ENCODE results near the gene DNAH8. TPM values are rescaled to one million over a fixed set of nuclear protein-coding genes. Genes with fewer than 3 reads are reported as not detected.
A peak's percentile ranks its signal among the peaks of the same experiment; 100 is the strongest.

DNAH8 gene, protein sequence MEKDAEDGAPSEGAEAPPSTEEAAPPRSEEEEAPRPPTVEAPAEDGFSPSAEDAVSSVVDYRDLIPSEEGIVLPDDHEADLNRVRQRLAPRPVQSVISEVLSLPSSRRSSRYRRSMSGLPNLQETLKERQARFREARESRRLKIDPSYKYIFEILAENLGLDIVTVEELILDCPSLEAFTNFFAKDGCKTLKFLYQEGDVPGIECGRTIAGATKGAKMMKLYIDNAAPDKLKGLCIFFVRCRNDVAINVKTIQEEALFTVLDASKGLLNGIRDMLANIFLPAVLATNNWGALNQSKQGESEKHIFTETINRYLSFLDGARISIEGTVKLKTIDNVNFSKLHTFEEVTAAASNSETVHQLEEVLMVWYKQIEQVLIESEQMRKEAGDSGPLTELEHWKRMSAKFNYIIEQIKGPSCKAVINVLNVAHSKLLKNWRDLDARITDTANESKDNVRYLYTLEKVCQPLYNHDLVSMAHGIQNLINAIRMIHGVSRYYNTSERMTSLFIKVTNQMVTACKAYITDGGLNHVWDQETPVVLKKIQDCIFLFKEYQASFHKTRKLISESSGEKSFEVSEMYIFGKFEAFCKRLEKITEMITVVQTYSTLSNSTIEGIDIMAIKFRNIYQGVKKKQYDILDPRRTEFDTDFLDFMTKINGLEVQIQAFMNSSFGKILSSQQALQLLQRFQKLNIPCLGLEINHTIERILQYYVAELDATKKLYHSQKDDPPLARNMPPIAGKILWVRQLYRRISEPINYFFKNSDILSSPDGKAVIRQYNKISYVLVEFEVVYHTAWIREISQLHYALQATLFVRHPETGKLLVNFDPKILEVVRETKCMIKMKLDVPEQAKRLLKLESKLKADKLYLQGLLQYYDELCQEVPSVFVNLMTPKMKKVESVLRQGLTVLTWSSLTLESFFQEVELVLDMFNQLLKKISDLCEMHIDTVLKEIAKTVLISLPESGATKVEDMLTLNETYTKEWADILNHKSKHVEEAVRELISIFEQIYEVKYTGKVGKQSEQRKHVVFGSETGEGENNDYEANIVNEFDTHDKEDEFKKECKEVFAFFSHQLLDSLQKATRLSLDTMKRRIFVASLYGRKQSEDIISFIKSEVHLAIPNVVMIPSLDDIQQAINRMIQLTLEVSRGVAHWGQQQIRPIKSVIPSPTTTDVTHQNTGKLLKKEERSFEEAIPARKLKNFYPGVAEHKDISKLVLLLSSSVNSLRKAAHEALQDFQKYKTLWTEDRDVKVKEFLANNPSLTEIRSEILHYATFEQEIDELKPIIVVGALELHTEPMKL (N-terminal part only)
- total RNA-seq (2022), result 0.05 TPM in 1 of 2 replicates, not detected in the other
- percentile 5 among the genes with signal in this experiment for Bru-seq, nascent RNA
- BruChase-seq, experiment 1, labeled RNA remaining after a 6-hour chase, result percentile 3 among the genes with signal in this experiment
- percentile 2 among the genes with signal in this experiment for BruChase-seq, experiment 2, labeled RNA remaining after a 2-hour chase
- long read RNA-seq, result 0 reads

DNA sequence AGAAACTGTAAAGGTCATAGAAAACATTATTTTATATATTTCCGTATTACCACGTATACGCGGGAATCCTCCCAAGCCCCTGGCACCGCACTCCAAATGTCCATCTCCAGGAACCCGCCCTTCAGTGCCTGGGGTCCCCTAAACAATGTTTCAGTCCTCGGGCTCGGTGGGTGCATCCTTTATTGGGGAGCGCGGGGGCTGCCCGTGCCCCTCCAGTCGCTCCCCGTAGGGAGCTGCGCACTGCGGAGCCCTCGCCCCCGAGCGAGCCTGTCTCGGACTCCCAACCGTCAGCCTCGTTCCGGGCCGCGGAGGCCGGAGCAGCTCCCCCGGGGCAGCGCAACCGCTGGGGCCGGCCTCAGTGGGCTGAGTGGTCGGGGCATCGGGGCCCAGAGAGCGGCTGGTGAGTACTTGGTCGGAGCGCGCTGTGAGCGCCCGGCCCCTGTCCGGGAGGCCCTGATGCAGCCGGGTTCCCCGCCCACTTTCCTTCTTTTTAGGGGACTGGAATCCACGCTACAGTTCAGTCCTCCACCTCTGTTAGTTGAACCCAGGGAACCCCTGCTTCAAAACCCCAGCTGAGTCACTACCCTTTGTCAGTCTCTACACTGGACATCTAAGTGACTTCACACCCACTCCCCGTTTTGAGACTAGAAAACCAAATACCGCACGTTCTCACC lies at the start of gene DNAH8:
Gene DNAH8, plus strand, starts transcription at position 296 of the 674 bp plus-strand sequence. CDS start 7,499 bp downstream, outside the sequence.
- Mint-ChIP-seq H3K36me3 (ENCODE audit: insufficient read depth, unreplicated experiment) (no peaks in the 10 kb centered on the region), H3K9me3 (ENCODE audit: low read depth, unreplicated experiment) (no peaks in the 10 kb centered on the region), H3K27me3 (ENCODE audit: unreplicated experiment) (peaks cover 29% of the 10 kb centered on the region), H3K4me3 (ENCODE audit: low read depth, unreplicated experiment) (peak within 1 kb of the TSS; percentile 10), H3K4me1 (ENCODE audit: low read depth, unreplicated experiment) (peaks cover 1% of the 10 kb centered on the region), H3K27ac (ENCODE audit: unreplicated experiment) (no peak within 1 kb of the TSS)
- intact Hi-C loops (cut with micrococcal nuclease; ENCODE audit: unreplicated experiment), result no loop called here
- BruUV-seq (replicated peaks), result no TSS peak
- CTCF ChIA-PET, result no interaction called here
- TF ChIP-seq, protein P1, sequence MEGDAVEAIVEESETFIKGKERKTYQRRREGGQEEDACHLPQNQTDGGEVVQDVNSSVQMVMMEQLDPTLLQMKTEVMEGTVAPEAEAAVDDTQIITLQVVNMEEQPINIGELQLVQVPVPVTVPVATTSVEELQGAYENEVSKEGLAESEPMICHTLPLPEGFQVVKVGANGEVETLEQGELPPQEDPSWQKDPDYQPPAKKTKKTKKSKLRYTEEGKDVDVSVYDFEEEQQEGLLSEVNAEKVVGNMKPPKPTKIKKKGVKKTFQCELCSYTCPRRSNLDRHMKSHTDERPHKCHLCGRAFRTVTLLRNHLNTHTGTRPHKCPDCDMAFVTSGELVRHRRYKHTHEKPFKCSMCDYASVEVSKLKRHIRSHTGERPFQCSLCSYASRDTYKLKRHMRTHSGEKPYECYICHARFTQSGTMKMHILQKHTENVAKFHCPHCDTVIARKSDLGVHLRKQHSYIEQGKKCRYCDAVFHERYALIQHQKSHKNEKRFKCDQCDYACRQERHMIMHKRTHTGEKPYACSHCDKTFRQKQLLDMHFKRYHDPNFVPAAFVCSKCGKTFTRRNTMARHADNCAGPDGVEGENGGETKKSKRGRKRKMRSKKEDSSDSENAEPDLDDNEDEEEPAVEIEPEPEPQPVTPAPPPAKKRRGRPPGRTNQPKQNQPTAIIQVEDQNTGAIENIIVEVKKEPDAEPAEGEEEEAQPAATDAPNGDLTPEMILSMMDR (IDR thresholded peaks at IDR 0.05; ENCODE audit: unreplicated experiment), result no peak
- peak; percentile 6 for DNase-seq

DNA sequence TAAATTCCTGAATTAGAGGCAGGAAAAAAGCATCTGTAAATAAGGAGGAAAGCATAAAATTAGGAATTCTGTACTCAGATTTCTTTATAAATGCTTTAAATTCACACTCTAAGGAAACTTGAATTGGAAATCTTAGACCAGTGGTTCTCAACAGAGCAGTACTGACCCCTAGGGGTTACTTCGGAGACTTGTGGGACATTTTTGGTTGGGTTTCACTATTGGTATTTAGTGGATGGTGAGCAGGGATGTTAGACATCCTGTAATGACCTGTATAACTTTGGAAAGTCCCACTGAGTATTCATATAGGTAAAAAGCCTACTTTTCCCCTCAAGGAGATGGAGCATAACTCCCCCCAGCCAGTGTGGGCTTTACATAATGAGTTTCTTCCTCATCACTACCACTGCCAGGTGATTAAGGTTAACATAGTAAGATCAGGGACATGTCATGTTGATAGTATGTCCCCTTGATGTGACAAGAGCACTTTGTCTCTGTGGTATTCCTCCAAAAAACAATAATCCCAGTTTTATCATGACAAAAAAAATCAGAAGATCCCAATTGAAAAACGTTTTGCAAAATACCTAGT lies 43.1 kb upstream of the DNAH8 start:
- BruUV-seq (replicated peaks), result no TSS peak
- intact Hi-C loops (cut with micrococcal nuclease; ENCODE audit: unreplicated experiment), result loop anchor here (5.0 to 10.0 kb wide), 3 partner anchors 67 to 637 kb away; no protein-coding TSS in a partner anchor
- peak; percentile 46 for DNase-seq
- H3K4me1 Mint-ChIP-seq (ENCODE audit: low read depth, unreplicated experiment), result peaks cover 8% of the 10 kb centered on the region
- TF ChIP-seq, protein P1 (IDR thresholded peaks at IDR 0.05; ENCODE audit: unreplicated experiment), result no peak
- H3K9me3 Mint-ChIP-seq (ENCODE audit: low read depth, unreplicated experiment), result no peaks in the 10 kb centered on the region
- H3K36me3 Mint-ChIP-seq (ENCODE audit: insufficient read depth, unreplicated experiment), result no peaks in the 10 kb centered on the region
- no peaks in the 10 kb centered on the region for H3K27me3 Mint-ChIP-seq (ENCODE audit: unreplicated experiment)
- H3K27ac Mint-ChIP-seq (ENCODE audit: unreplicated experiment), result no peak overlapping the region
- no peak overlapping the region for H3K4me3 Mint-ChIP-seq (ENCODE audit: low read depth, unreplicated experiment)
- CTCF ChIA-PET, result no interaction called here

DNA sequence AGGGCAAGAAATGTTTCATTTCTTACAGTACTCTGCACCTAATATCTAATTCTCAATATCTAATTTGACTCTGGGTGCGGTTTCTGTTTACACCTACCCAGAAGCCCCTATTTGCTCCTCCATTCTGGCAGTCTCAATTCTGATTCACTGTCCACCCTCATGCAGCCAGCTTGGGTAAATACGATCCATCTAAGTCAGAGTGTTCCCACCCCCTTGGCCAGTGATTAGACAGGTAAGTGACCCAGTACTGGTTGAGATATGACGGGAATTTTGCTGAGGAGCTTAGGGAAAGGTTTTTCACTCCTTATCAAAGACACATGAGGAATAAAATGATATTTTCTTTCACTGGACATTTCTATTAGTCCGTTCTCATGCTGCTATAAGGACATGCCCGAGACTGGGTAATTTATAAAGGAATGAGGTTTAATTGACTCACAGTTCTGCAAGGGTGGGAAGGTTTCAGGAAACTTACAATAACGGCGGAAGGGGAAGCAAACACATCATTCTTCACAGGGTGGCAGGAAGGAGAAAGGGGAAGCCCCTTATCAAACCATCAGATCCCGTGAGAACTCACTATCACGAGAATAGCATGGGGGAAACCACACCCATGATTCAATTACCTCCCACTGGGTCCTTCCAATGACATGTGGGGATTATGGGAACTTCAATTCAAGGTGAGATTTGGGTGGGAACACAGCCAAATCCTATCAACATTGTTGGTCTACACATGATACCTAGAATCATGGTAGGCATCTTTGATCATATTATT lies 41.5 kb upstream of the DNAH8 start:
- Mint-ChIP-seq H3K27me3 (ENCODE audit: unreplicated experiment) (no peaks in the 10 kb centered on the region), H3K4me3 (ENCODE audit: low read depth, unreplicated experiment) (no peak overlapping the region), H3K4me1 (ENCODE audit: low read depth, unreplicated experiment) (peaks cover 8% of the 10 kb centered on the region), H3K9me3 (ENCODE audit: low read depth, unreplicated experiment) (no peaks in the 10 kb centered on the region), H3K27ac (ENCODE audit: unreplicated experiment) (peak overlapping the region; percentile 15), H3K36me3 (ENCODE audit: insufficient read depth, unreplicated experiment) (peaks cover 8% of the 10 kb centered on the region)
- TF ChIP-seq, protein P1 (IDR thresholded peaks at IDR 0.05; ENCODE audit: unreplicated experiment), result no peak
- DNase-seq, result no peak
- CTCF ChIA-PET, result interaction anchor here (0.6 kb wide), 1 partner anchor 1120 kb away, joined by 3 read pairs; no protein-coding TSS in a partner anchor
- no TSS peak for BruUV-seq (replicated peaks)
- intact Hi-C loops (cut with micrococcal nuclease; ENCODE audit: unreplicated experiment), result loop anchor here (5.0 to 10.0 kb wide), 3 partner anchors 69 to 639 kb away; no protein-coding TSS in a partner anchor
